Stimulated activated CD8-positive, alpha-beta memory T cell treated with anti-CD3 and anti-CD28 coated beads, Interleukin-4, amount 100 ng/mL, for 24 hours (primary cell): Measurements from ENCODE around the gene TREML1.
A peak's percentile ranks its signal among the peaks of the same experiment; 100 is the strongest.
"Not testable (repeated sequence)": the region's sequence is repeated elsewhere in the genome, so short reads cannot be mapped to it uniquely, and the experiment has no call there.

Source experiments
- DNase-seq: peaks from one replicate; pipeline ENCODE4 v3.0.0-alpha.2; 2020; ENCODE audit warnings: low read depth

The TREML1 gene, protein sequence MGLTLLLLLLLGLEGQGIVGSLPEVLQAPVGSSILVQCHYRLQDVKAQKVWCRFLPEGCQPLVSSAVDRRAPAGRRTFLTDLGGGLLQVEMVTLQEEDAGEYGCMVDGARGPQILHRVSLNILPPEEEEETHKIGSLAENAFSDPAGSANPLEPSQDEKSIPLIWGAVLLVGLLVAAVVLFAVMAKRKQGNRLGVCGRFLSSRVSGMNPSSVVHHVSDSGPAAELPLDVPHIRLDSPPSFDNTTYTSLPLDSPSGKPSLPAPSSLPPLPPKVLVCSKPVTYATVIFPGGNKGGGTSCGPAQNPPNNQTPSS

DNA sequence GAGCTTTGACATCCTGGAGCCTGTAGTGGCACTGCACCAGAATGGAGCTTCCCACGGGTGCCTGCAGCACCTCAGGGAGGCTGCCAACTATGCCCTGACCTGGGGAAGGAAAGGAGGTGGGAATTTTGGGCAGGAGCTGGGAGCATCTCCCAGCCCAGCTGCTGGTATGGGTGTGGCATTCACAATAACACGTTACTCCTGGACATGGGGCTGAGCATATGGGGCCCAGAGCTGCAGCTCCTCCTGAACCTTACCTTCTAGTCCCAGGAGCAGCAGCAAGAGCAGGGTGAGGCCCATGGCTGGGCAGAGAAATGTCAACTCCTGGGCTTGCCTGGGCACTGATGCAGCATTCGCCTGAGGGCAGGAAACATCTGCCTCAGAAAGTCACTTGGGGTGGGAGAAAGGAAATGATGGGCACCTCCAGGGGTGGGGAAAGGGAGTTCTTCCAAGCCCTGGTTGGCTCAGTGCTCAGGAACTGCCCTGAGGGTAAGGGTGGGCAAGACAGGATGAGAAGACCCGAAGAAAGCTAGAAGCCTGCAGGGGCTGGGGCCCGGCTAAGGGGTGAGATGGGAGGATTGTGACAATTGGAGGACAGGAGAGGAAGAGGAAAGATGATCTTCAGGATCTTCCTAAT lies at the start of gene TREML1:
TREML1 (minus strand) TSS at position 356 of the 634 bp plus-strand sequence; CDS start at position 297, 59 bp downstream.
- DNase-seq: no peak

DNA sequence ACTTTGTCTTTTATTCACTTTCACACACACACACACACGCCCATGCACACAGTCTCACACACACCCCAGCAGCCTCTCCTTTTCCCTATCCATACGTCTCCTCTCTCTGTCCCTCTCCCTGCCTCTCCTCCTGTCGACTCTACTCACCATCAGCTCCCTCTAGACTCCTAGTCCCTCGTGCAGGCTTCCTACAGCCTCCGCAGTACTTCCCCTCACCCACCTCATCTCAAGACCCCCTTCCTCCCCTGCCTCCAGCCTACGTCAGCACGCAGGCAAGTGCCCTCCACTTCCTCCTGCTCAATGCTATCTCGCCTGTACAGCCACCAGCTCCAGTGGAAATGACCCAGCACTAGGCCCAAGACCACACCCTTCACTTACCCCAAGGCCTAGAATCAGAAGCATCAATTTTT lies 47.6 kb upstream of the TREML1 start:
- no peak for DNase-seq

DNA sequence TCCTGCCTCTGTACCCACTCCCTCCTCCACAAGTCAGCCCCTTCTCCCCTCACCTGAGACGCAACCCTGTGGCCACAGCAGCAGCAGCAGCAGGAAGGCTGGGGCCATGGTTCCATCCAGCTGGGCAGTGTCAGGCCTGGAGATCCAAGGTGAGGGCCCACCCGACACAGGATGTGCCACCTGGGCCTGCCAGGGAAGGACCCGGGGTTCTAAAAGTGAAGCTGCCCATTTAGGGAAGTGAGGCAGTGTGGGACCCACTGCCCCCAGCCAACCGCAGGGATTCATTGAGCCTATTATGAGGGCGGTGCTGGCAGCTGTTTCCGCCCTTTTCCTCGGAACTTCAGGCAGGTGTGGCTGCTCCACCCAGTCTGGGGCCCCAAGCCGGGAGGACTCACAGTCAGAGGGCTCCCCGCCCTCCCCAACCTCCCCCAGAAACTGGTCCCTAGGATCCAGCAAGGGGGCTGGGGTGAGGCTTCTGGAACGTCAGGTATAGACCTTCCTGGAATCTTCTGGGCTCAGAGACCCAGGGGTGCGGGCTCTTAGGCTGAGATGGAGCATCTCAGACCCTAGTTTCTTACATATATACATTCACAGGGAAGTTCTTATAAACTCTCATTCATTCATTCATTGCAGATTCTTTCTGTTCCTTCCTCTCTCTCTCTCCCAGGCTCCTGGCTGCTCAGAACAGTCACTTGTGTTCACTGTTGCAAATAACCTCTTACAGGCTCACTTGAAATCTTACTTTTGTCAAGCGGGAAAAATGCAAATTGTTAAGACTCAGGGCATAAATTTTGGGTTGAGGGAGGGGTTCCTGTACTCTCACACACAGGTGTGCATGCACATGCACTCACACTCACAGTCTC lies 47.0 kb upstream of the TREML1 start, which contains the start of gene TREML2:
TREML2 (minus strand) TSS at position 249 of the 863 bp plus-strand sequence; CDS start at position 108, 141 bp downstream.
- DNase-seq: no peak

DNA sequence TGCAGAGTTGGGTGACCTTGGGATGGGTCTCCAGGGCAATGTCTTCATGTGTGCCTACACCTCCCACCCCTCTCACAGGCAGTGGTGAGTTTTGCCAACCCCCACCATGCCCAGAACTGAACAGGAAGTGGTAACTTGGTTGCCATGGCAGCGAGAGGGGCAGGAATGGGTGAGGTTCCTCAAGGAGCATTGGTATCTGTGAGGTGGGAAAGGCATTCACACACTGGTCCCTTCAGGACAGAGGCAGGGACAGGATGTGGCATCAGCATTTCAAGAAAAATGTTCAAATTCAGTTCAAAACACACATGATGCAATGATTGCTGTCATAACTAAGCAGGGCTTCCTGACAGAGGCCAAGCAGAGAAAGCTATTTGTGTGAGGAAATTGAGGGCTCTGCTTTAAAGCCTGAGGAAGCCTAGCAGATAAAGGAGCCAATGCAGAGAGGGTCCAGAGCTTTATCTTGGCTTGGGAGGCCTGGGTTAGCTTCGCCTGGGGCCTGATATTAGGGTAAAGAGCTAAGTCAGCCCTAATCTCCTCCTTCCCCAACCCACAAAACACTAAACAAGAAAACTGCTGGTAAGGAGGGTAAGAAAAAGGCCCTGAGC lies 46.3 kb upstream of the TREML1 start:
- DNase-seq: peak; percentile 26

DNA sequence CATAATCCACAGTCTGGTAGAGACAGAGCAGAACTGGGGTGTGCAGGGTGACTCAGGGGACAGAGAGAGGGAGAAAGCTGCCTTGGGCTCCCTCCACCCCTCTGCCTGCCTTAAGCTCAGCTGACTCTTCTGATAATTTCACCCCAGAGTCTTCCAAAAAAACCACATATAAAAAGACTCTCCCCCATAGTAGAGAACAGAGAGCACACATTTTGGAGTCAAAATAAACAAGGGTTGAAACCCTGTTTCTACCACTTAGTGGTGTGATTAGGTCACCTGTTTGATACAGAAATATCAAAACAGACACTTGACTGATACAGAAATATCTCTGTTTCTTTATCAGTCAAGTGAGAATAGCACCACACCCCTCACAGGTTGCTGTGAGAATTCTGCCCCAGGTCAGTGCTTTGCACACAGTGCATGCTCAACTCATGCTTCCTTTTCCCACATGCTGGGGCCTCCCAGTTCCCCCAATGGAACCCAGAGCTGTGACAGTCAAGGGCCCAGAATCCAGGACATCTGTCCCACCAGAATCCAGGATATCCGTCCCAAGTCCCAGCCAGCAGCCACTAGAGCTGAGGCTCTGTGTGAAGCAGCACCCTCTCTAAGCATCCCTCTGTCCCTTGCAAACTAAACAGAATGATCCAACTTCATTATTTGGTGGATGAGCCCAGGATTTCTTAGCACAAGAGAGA lies 45.6 kb upstream of the TREML1 start:
- DNase-seq: no peak

DNA sequence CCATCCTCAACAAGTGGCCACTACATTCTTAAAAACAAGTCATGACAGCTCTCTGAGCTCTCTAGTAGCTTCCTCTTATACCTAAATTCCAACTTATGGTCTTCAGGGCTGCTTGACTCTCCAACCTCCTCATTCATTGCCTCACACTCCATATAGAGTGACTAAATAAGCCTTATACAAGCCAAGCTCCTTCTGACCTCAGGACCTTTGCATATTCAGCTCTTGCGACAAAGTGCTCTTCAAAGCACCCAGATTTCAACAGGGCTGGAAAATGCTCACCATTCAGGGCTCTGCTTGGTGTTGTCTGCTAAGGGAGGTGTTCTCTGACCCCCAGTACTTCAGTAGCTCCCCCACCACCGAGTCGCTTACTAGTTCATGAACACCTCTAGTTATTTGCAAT lies 43.1 kb upstream of the TREML1 start:
- DNase-seq: no peak

DNA sequence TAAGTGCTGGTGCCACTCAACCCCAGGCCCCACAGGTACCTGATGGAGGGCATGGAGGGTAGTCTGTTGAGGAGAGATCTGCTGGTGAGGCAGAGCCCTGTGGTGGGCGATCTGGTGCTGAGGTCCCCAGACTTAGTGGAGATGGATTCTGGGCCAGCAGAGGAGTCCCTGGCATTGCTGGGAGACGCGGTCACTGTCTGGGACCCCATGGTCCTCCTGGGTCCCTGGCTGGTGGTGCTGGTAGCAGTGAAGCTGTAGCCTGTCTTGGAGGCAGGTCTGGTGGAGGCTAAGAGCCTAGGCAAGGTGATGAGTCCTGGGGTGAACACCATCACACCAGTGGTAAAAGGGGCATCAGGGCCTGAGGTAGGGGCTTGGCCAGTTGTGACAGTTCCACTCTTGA lies 40.2 kb upstream of the TREML1 start:
- DNase-seq: no peak

DNA sequence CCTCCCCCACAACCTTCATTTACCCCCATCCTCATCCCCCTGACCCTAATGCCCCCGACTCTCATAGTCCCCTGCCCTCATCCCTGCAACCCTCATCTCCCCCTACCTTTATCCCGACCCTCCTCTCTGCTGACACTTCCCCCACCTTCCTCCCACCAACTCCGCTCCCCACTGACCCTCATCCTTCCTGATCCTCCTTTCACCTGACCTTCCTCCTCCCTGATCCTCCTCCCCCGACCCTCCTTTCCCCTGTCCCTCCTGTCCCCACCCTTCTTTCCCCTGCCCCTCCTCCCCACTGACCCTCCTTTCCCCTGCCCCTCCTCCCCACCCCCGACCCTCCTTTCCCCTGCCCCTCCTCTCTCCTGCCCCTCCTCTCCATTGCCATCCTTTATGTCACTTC lies 39.7 kb upstream of the TREML1 start:
- no peak for DNase-seq

DNA sequence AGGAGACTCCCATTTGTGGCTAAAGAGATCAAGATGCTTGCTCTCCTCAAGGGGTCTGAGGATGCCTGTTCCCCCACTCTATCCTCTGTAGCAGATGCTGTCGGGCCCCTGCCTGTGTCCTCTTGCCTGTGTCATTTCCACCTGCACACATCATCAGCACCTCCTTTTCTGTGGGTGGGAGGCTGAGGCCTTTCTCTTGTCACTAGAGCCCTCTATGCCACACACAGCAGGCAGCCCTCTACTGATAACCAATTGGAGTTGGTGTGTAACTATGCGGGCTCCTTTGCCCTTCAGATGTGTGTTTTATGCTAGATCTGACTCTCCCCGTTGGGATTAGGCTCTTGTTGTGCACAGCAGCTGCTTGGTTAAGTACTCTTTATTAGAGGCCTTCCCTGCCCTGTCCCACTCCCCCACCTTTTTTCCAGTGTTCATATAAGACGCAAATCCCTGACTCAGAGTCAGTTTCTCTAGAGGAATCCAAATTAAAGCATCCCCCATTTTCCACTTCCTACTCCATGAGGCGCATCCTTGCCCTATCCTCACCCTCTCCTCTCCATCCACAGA lies 39.1 kb upstream of the TREML1 start:
- DNase-seq: no peak

DNA sequence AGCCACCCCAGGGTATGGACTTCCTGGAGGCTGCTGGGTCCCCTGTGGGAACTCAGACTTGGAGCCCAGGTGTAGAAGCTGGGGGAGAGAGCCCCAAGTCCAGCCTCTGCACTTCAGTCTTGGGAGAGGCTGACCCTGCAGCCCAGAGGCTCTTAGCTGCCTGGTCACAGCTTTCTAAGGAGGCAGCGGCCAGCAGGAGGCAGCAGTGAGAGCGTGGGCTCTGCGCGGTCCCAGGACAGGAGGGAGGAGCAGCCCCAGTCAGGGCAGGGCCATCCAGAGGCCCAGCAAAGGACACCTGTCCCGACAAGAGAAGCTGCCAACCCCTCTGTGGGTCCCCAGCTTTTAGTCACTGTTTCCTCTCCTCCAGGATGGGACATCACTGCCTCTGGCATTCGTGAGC lies 37.4 kb upstream of the TREML1 start:
- DNase-seq: peak; percentile 37

DNA sequence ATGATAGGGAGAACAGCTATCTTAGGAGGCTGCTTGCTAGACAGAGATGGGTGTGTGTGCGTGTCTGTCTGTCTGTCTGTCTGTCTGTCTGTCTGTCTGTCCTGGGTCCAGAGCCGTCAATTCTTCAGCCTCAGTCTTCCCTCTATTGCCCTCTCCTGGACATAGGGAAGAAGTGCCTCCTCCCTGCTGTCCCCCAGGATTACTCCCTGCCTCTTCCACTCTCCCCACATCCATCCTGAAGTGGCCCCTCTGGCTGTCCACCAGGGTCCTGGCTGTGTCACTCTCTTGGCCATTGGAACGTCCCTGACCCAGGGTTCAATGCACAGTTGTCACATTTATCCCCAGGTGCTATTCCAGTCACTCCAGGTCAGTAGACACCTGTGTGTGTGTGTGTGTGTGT lies 36.6 kb upstream of the TREML1 start:
- DNase-seq: no peak

DNA sequence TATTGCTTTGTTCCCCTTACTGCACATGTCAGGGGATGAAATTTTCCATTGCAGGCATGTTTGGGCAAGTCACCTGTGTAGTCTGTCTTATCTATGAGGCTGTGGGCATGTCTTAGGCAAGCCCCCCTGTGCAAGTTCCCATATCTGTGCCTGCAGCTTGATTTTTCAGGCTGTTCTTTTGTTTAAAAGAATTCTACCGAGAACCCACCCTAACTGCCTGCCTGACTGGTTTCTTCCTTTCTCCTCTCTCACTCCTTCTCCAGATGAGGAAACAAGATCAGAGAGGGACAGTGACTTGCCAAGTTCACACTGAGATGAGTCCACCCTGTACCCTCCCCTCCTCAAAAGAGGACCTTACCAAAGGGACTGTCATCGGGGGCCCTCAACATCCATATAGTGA lies 35.8 kb upstream of the TREML1 start:
- DNase-seq: no peak

DNA sequence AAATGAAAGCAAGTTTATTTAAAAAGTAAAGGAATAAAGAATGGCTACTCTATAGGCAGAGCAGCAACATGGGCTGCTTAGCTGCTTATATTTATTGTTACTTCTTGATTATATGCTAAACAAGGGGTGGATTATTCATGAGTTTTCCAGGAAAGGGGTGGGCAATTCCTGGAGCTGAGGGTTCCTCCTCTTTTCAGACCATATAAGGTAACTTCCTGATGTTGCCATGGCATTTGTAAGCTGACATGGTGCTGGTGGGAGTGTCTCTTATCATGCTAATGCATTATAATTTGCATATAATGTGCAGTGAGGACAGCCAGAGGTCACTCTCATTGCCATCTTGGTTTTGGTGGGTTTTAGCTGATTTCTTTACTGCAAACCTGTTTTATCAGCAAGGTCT lies 34.9 kb upstream of the TREML1 start:
- not testable (repeated sequence) for DNase-seq

DNA sequence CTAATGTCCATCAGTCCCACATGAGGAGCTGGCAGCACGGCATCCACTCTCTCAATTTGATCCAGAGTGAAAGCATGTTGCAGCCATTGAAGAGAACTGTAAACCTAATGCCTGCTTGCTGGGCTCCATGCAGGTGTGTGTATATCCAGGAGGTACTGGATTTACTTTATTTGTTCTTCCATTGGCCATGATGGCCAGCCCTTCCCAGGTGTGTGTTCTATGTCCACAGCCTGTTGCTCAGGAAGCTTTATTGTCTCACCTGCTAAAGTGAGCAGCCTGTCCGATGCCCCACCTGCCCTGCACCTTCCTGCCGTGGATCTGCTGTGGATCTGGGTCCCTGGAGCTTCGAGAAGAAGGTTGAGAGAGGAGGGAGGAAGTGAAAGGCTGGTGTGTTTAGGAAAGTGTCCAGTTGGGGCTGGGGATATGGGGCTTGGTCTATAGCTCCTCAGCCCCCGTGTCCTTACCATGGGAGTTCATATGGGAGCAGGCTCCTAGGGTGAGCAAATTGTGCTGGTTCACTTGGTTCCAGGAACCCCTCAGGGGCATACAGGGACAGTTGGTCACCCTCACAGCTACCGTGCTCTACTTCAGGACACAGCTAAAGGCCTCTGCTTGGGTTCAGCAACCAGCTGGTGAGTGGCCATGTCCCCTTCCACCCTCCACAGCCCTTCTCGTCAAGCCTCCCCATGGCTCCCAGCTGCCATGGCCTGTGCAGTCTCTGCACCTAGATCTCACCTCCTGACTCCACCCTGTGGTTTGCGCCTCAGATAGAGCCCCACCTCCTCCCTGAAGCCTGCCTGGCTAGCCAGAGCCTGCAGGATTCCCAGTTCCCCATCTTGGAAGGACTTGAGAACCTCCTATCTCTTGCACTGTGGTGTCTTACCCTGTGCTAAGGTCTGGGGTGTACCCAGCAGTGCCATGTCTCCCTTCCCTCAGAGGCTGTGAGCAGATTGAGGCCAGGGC lies 34.1 kb upstream of the TREML1 start:
- no peak for DNase-seq

DNA sequence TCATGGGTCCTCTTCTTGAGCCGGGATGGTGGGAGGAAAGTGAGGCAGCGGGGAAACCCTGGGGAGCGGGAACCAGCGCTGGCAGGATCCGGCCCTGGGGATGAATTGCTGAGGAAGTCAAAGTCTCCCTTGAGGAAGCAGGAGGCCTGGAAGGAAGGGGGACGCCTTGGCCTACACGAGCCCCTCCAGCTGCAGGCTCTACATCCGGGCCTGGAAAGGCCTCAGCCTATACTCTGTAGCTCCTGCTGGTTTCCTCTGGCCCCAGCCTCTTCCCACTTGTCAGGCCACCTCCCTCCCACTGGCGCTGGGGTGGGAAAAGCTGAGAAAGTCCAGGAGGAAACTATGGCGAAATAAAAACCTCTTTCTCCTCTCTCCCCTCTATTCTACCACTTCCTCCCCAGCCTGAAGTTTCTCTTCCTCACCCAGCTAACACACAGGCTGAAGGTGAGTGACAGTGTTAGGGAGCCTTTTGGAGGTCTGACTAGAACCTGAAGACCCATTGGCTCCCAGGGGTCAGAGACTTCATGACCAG lies 31.9 kb upstream of the TREML1 start:
- no peak for DNase-seq

DNA sequence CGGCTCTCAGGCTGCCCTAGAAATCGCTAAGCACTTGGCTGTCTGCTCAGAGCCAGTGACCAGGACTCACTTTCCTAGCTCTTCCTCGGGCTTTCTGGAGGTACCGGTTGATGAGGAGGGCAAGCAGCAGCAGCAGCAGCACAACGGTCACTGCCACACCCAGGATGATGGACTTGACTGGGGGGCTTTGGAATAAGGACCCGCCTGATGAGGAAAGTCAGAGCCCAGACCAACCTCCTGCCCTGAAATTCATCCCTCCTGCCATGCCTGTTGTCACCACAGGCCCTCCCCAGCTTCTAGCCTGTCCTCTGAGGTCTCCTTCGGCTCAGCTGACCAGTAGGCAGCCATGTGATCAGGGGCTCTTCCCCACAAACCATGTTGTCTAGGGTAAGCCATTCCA lies 30.6 kb upstream of the TREML1 start:
- no peak for DNase-seq

DNA sequence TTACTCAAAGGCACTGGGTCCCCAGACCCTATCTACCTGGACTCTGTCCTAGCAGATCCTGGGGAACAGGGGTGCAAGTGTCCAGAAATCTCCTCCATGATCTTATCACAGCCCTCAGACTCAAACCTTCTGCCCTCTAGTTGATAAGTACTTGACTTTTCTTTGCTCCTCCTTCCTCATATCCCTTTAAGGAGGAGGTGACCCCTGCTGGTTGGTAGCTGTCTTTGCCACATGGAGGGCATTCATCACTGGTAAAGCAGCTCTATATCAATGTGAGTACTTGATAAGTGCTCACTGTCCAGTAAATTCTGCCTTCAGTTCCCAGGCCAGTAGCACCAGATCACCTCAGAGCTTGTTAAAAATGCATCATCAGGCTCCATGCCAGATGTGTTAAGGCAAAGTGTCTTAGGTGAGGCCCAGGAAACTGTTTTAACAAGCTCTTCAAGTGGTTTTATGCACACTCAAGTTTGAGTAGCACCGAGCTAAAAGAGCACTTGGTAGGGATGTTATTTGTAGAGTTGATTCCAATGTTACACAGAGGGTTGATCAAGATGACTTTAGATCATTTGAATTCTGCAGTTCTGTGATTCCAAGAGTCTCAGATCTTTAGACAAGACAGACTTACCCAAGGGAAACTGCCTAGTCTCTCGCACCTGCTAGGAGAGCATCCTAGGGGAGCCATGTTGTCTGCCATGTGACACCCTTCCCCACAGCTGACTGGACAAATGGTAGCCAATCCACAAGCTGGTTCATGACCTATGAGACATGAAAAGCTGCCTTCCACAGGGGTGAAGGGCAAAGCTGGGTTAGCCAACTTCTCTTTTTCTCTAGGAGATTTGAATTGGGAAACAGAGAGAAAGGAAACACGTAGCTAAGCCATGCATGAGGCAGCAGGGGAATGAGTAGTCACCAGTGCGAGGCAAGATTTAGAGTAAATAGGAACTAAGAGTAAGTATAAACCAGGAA lies 28.2 kb upstream of the TREML1 start:
- DNase-seq: no peak

DNA sequence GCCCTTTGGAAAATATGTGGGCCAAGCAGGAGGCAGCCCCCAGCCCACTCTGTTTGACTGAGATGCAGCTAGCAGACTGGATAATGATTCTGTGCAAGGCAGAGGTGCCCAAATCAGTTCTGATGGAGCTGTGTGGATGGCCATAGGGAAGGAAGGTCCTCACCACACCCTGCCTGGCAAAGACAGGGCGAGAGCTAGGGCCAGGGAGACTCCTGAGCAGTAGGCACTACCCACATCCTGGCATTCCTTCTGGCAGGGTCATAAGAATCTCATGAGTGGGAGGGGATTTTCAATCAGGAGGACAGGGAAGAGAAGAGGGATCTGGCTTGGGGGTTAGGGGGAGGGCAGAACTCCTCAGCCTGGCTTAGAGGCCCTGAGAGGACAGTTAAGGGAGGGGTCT lies 27.4 kb upstream of the TREML1 start:
- DNase-seq: no peak

DNA sequence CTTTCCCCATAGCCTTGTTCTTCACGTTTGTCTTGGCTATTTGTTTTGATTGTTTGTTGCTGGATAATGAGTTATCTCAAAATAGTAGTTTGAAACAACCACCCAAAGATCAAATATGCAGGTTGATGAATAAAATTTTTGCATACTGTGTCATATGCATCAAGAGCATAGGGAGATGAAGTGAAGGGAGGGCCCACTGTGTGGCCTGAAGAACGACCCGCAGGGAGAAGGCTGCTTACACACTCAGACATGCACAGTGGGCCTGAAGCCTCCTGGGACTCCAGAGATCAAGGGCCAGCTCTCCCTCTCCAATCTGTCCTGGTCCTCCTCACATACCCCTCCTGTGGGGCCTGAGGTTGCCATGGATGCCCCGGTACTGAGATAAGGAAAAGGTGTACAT lies 25.0 kb upstream of the TREML1 start:
- no peak for DNase-seq
